ENCODE measurements around the gene DLGAP1. TPM values are rescaled to one million over a fixed set of nuclear protein-coding genes. Genes with fewer than 3 reads are reported as not detected.

Gene DLGAP1
- total and polyA plus RNA-seq, 3 donors from 2014 or later = 18.6 to 93.8 (median 69.1) TPM

DNA sequence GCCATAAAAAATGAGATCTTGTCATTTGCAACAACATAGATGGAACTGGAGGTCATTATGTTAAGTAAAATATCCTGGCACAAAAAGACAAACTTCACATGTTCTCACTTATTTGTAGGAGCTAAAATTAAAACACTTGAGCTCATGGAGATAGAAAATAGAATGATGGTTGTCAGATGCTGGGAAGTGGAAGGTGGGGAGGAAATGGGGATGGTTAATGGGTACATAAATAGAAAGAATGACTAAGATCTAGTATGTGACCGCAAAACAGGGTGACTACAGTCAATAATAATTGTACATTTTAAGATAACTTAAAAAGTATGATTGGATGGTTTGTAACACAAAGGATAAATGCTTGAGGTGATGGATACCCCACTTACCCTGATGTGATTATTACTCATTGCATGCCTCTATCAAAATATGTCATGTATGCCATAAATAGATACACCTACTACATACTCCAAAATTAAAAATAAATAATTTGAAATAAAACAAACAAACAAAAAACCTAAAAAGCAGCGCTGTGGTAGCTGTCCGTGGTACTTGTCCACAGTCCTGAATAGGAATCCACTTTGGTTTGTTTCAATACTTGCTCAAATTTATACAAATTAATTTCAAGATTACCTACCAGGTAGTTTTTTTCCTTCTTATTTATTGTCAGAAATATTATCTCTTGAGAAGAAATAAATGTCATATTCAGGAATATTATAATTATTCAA, 224.5 kb downstream of the DLGAP1 start:
- no peak for TF ChIP-seq POLR2A (IDR thresholded peaks at IDR 0.05)
- TF ChIP-seq, protein P1, sequence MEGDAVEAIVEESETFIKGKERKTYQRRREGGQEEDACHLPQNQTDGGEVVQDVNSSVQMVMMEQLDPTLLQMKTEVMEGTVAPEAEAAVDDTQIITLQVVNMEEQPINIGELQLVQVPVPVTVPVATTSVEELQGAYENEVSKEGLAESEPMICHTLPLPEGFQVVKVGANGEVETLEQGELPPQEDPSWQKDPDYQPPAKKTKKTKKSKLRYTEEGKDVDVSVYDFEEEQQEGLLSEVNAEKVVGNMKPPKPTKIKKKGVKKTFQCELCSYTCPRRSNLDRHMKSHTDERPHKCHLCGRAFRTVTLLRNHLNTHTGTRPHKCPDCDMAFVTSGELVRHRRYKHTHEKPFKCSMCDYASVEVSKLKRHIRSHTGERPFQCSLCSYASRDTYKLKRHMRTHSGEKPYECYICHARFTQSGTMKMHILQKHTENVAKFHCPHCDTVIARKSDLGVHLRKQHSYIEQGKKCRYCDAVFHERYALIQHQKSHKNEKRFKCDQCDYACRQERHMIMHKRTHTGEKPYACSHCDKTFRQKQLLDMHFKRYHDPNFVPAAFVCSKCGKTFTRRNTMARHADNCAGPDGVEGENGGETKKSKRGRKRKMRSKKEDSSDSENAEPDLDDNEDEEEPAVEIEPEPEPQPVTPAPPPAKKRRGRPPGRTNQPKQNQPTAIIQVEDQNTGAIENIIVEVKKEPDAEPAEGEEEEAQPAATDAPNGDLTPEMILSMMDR (IDR thresholded peaks at IDR 0.05) = no peak
- Histone ChIP-seq H3K4me1 (no peaks in the 10 kb centered on the region), H3K9me3 (no peaks in the 10 kb centered on the region), H3K36me3 (ENCODE audit: low read depth, missing control alignments) (no peaks in the 10 kb centered on the region), H3K27me3 (no peaks in the 10 kb centered on the region), H3K27ac (no peak overlapping the region), H3K4me3 (no peak overlapping the region)
- no peak for DNase-seq
- intact Hi-C loops (cut with DNase I; ENCODE audit: low total_unique reads) = no loop called here
- WGBS, 2 donors = 79% methylated on average over 3 of the region's 3 CpGs

DNA sequence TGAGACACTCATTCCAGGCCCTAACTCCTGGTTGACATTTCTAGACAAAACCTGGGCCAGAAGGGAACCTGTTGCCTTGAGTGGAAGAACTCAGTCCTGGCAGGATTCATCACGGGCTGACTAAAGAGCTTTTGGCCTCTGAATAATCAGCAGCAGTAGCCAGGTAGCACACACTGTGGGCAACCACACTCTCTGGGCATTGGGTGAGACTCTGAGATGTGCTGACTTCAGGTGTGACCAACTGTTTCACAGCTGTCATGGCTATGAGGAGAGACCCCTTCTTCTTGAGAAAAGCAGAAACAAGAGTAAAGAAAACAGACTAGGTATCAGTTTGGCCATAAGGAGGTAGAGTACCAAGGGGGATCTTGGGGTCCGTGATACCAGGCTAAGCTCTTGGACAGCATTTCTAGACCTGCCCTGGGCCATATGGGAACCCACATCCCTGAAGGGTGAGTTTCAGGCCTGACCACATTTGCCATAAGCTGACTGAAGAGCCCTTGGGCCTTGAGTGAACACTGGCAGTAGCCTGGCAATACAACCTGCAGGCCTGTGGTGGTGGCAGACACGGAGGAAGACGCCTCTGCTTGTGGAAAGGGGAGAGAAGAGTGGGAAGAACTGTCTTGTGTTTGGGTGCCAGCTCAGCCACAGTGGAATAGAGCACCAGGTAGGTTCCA, 230.9 kb downstream of the DLGAP1 start:
- Histone ChIP-seq H3K4me3 (no peak overlapping the region), H3K27ac (no peak overlapping the region), H3K27me3 (no peaks in the 10 kb centered on the region), H3K36me3 (ENCODE audit: low read depth, missing control alignments) (no peaks in the 10 kb centered on the region), H3K9me3 (no peaks in the 10 kb centered on the region), H3K4me1 (no peaks in the 10 kb centered on the region)
- no peak for DNase-seq
- TF ChIP-seq, protein P1 (IDR thresholded peaks at IDR 0.05) = no peak
- no peak for TF ChIP-seq POLR2A (IDR thresholded peaks at IDR 0.05)
- intact Hi-C loops (cut with DNase I; ENCODE audit: low total_unique reads) = no loop called here
- WGBS, 2 donors = 86 to 90% methylated on average over 4 of the region's 4 CpGs

DNA sequence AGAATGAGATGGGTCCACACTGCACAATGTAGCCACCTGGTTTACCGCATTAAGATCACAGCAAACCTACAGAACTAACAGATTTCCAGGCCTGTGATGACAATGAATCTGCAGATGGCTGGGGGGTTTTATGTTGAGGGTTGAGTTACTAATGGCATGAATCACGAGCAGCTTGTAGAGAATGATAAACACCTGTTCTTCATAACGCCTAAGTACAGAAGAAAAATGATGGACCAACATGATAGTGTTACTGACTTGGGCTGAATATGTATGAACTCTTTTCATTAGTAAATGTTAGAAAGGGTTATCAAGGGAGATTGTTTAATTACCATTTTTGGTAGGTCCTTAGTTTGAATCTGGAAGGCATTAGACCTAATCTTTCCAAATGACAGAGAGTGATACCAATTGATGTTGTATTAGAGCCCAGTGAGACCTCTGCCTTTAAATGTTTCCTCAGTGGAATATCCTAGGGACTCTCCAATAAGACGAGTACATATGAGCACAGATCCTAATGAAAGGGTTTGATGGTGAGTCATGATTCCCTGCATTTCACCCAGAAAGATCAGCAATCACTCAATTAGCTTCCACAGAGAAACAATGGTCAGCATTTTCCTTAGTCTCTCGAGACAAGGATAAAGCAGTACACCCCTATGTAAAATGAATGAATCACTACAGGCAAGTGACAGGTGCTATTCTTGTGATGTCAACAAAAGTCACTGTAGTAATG, 243.8 kb downstream of the DLGAP1 start:
- intact Hi-C loops (cut with DNase I; ENCODE audit: low total_unique reads) = no loop called here

DNA sequence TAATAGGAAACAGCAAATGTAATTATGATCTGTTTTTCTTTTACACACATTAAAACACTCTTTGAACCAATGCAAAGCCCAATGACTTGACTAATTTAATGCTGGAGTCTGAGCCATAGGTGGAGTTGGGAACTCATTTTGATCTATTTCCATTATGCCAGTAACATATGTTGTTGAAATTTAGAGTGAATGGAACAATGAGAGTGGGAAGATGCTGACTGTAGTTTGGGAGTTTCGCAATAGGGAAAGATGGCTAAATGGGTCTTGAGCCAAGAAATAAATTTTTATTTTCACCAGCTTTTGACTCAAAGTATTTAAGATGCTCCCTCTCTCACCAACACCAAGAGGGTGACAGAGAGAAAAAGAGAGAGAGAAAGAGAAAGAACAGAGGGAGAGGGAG, 246.7 kb downstream of the DLGAP1 start:
- Histone ChIP-seq H3K27me3 (no peaks in the 10 kb centered on the region), H3K36me3 (ENCODE audit: low read depth, missing control alignments) (no peaks in the 10 kb centered on the region), H3K27ac (no peak overlapping the region), H3K4me1 (no peaks in the 10 kb centered on the region), H3K9me3 (no peaks in the 10 kb centered on the region), H3K4me3 (no peak overlapping the region)
- WGBS, 2 donors = 93 to 97% methylated on average over 1 of the region's 1 CpG
- DNase-seq = no peak
- TF ChIP-seq POLR2A (IDR thresholded peaks at IDR 0.05) = no peak
- TF ChIP-seq, protein P1 (IDR thresholded peaks at IDR 0.05) = no peak
- intact Hi-C loops (cut with DNase I; ENCODE audit: low total_unique reads) = no loop called here

More for the DNA sequence above, 243.8 kb downstream of the DLGAP1 start:
- Histone ChIP-seq H3K27me3 (no peaks in the 10 kb centered on the region), H3K36me3 (ENCODE audit: low read depth, missing control alignments) (no peaks in the 10 kb centered on the region), H3K4me3 (no peak overlapping the region), H3K27ac (no peak overlapping the region), H3K9me3 (no peaks in the 10 kb centered on the region), H3K4me1 (no peaks in the 10 kb centered on the region)
- TF ChIP-seq POLR2A (IDR thresholded peaks at IDR 0.05) = no peak
- TF ChIP-seq, protein P1 (IDR thresholded peaks at IDR 0.05) = no peak
- 68 to 79% methylated on average over 5 of the region's 5 CpGs for whole genome bisulfite sequencing, 2 donors
- DNase-seq = no peak

All from testis (tissue), 3 donors.